ENCODE data around the gene CARMIL1. TPM values are rescaled to one million over a fixed set of nuclear protein-coding genes. Genes with fewer than 3 reads are reported as not detected.

The CARMIL1 gene
- total RNA-seq, 2 donors from 2014 or later: 11.9 to 13.7 TPM

GRCh38 chr6:25352285-25352684 lies 73.1 kb downstream of the CARMIL1 start:
- H3K9me3 ChIP-seq: no peaks in the 10 kb centered on the region
- peaks cover 5% of the 10 kb centered on the region for H3K4me1 ChIP-seq
- no peak for TF ChIP-seq POLR2A (IDR thresholded peaks at IDR 0.05)
- TF ChIP-seq CTCF (IDR thresholded peaks at IDR 0.05): no peak
- H3K4me3 ChIP-seq: no peak overlapping the region
- H3K27me3 ChIP-seq: no peaks in the 10 kb centered on the region
- H3K27ac ChIP-seq: no peak overlapping the region
- intact Hi-C loops (cut with DNase I): no loop called here
- DNase-seq (no peak), ATAC-seq (no peak)
- H3K36me3 ChIP-seq (replicated peaks in 1 of 2; ENCODE audit: insufficient read depth in 1 of 2, low read depth in 2 of 2): no peaks in the 10 kb centered on the region
- WGBS, 2 donors: 65 to 73% methylated on average over 2 of the region's 2 CpGs

GRCh38 chr6:25354078-25354932 lies 75.1 kb downstream of the CARMIL1 start:
- Histone ChIP-seq H3K27me3 (no peaks in the 10 kb centered on the region), H3K4me3 (no peak overlapping the region), H3K27ac (no peak overlapping the region), H3K36me3 (replicated peaks in 1 of 2; ENCODE audit: insufficient read depth in 1 of 2, low read depth in 2 of 2) (no peaks in the 10 kb centered on the region), H3K4me1 (peaks cover 10% of the 10 kb centered on the region), H3K9me3 (no peaks in the 10 kb centered on the region)
- no peak for TF ChIP-seq CTCF (IDR thresholded peaks at IDR 0.05)
- intact Hi-C loops (cut with DNase I): no loop called here
- no peak for ATAC-seq
- 78 to 81% methylated on average over 5 of the region's 5 CpGs for WGBS, 2 donors
- DNase-seq: no peak

- DNase-seq: peak in 3 of 4 donors; percentile 18 to 34 (median 31)
- H3K9me3 ChIP-seq: no peaks in the 10 kb centered on the region
- no peaks in the 10 kb centered on the region for H3K36me3 ChIP-seq (replicated peaks in 1 of 2; ENCODE audit: insufficient read depth in 1 of 2, low read depth in 2 of 2)
- intact Hi-C loops (cut with DNase I): no loop called here
- ATAC-seq: peak; percentile 65
- H3K27me3 ChIP-seq: no peaks in the 10 kb centered on the region
- peaks cover 17% of the 10 kb centered on the region for H3K4me1 ChIP-seq
- peak overlapping the region in 2 of 4 donors; percentile 54 to 55 for H3K27ac ChIP-seq
- no peak overlapping the region for H3K4me3 ChIP-seq
- WGBS, 2 donors: 67 to 69% methylated on average over 5 to 6 of the region's 6 CpGs
- TF ChIP-seq POLR2A (IDR thresholded peaks at IDR 0.05) (no peak), CTCF (IDR thresholded peaks at IDR 0.05) (no peak)
Measured at GRCh38 chr6:25359191-25359861, 80.2 kb downstream of the CARMIL1 start.

- Histone ChIP-seq H3K4me3 (no peak overlapping the region), H3K4me1 (peaks cover 17% of the 10 kb centered on the region), H3K27ac (peak overlapping the region in 1 of 4 donors; percentile 55), H3K36me3 (replicated peaks in 1 of 2; ENCODE audit: insufficient read depth in 1 of 2, low read depth in 2 of 2) (no peaks in the 10 kb centered on the region), H3K27me3 (no peaks in the 10 kb centered on the region), H3K9me3 (no peaks in the 10 kb centered on the region)
- ATAC-seq: peak; percentile 62
- intact Hi-C loops (cut with DNase I): no loop called here
- TF ChIP-seq CTCF (IDR thresholded peaks at IDR 0.05) (no peak), POLR2A (IDR thresholded peaks at IDR 0.05) (no peak)
- peak in 2 of 4 donors; percentile 9 to 16 for DNase-seq
- WGBS, 2 donors: 20 to 34% methylated on average over 2 of the region's 2 CpGs
Measured at GRCh38 chr6:25359891-25360290, 80.7 kb downstream of the CARMIL1 start.
